ENCODE results near the gene CLEC2L. TPM values are rescaled to one million over a fixed set of nuclear protein-coding genes. Genes with fewer than 3 reads are reported as not detected.

CLEC2L gene
- total RNA-seq, 1 donor from 2014 or later: not detected

GRCh38 chr7:139557857-139558581 is 34.5 kb downstream of the CLEC2L start:
- no peak for DNase-seq (ENCODE audit: low spot score)

GRCh38 chr7:139559364-139560105 is 36.0 kb downstream of the CLEC2L start:
- no peak for DNase-seq (ENCODE audit: low spot score)

- no peak for DNase-seq (ENCODE audit: low spot score)
Observed at GRCh38 chr7:139560199-139560598, 36.7 kb downstream of the CLEC2L start.

GRCh38 chr7:139560678-139561077 is 37.2 kb downstream of the CLEC2L start:
- no peak for DNase-seq (ENCODE audit: low spot score)

GRCh38 chr7:139562491-139562890 is 39.0 kb downstream of the CLEC2L start:
- no peak for DNase-seq (ENCODE audit: low spot score)

- DNase-seq (ENCODE audit: low spot score): no peak
Observed at GRCh38 chr7:139562961-139563565, 39.6 kb downstream of the CLEC2L start.

- no peak for DNase-seq (ENCODE audit: low spot score)
Observed at GRCh38 chr7:139563856-139564255, 40.4 kb downstream of the CLEC2L start.

GRCh38 chr7:139566075-139566474 is 42.6 kb downstream of the CLEC2L start:
- DNase-seq (ENCODE audit: low spot score): no peak

GRCh38 chr7:139566736-139567646 is 43.5 kb downstream of the CLEC2L start:
- no peak for DNase-seq (ENCODE audit: low spot score)

GRCh38 chr7:139567647-139568345 is 44.3 kb downstream of the CLEC2L start:
- DNase-seq (ENCODE audit: low spot score): no peak

- DNase-seq (ENCODE audit: low spot score): no peak
Observed at GRCh38 chr7:139568346-139568675, 44.8 kb downstream of the CLEC2L start.

- no peak for DNase-seq (ENCODE audit: low spot score)
Observed at GRCh38 chr7:139568813-139569490, 45.5 kb downstream of the CLEC2L start.

- DNase-seq (ENCODE audit: low spot score): no peak
Observed at GRCh38 chr7:139570119-139570518, 46.6 kb downstream of the CLEC2L start.

- no peak for DNase-seq (ENCODE audit: low spot score)
Observed at GRCh38 chr7:139570626-139571025, 47.1 kb downstream of the CLEC2L start.

GRCh38 chr7:139571190-139571589 is 47.7 kb downstream of the CLEC2L start:
- no peak for DNase-seq (ENCODE audit: low spot score)

- DNase-seq (ENCODE audit: low spot score): no peak
Observed at GRCh38 chr7:139571651-139572050, 48.2 kb downstream of the CLEC2L start.

- DNase-seq (ENCODE audit: low spot score): no peak
Observed at GRCh38 chr7:139572071-139572470, 48.6 kb downstream of the CLEC2L start.

GRCh38 chr7:139572704-139573385 is 49.4 kb downstream of the CLEC2L start:
- DNase-seq (ENCODE audit: low spot score): no peak

- no peak for DNase-seq (ENCODE audit: low spot score)
Observed at GRCh38 chr7:139573871-139574270, 50.4 kb downstream of the CLEC2L start.
